SU-DHL-6 (cell line): ENCODE results near the gene CRCP.
"Not testable (repeated sequence)": the region's sequence is repeated elsewhere in the genome, so short reads cannot be mapped to it uniquely, and the experiment has no call there.

ENCODE experiments used
- H2AFZ ChIP-seq: fragments of 200-600 bp; sonication (generic); 2 replicates; pipeline ENCODE4 v1.6.1; 2014; ENCODE audit warnings: low read depth, mild to moderate bottlenecking, moderate library complexity, mixed read lengths, antibody characterized with exemption, low read length; ENCODE audit not compliant: severe bottlenecking
- H3F3A ChIP-seq: fragments of 200-600 bp; shearing (Covaris generic); 2 replicates; pipeline ENCODE4 v1.6.0; 2016; ENCODE audit warnings: antibody characterized with exemption, mild to moderate bottlenecking; ENCODE audit not compliant: insufficient read depth
- H3K27ac ChIP-seq: fragments of 200-600 bp; sonication (generic); 2 replicates; pipeline ENCODE4 v1.5.1; 2016; ENCODE audit warnings: low read depth, mild to moderate bottlenecking, low read length, moderate library complexity, mixed read lengths
- H3K27me3 ChIP-seq: fragments of 200-600 bp; sonication (generic), shearing (Covaris generic); 2 replicates; pipeline ENCODE4 v1.6.0; 2014; ENCODE audit warnings: mild to moderate bottlenecking, low read length
- H3K36me3 ChIP-seq: fragments of 200-600 bp; sonication (generic); 2 replicates; pipeline ENCODE4 v1.6.1; 2014; ENCODE audit warnings: mild to moderate bottlenecking, low read length, mixed read lengths
- H3K4me2 ChIP-seq: fragments of 300-600, 200-600 bp; shearing (Covaris generic), sonication (generic); 2 replicates; pipeline ENCODE4 v1.6.0; 2014; ENCODE audit warnings: low read length, low read depth, mild to moderate bottlenecking; ENCODE audit not compliant: poor library complexity, severe bottlenecking
- H3K4me3 ChIP-seq: fragments of 200-600 bp; sonication (generic); 2 replicates; pipeline ENCODE4 v1.5.1; 2014; ENCODE audit warnings: antibody characterized with exemption, low read length, mild to moderate bottlenecking, mixed read lengths; ENCODE audit not compliant: insufficient read depth, poor library complexity, severe bottlenecking
- H3K79me2 ChIP-seq: fragments of 200-600 bp; sonication (generic); 2 replicates; pipeline ENCODE4 v1.6.1; 2014; ENCODE audit warnings: mild to moderate bottlenecking, low read length, moderate library complexity; ENCODE audit not compliant: insufficient read depth
- H3K9ac ChIP-seq: fragments of 200-600 bp; sonication (generic); 2 replicates; pipeline ENCODE4 v1.7.0; 2014; ENCODE audit warnings: mild to moderate bottlenecking, low read length
- H3K9me2 ChIP-seq: fragments of 200-600 bp; sonication (generic); replicated peaks from 2 replicates; pipeline ENCODE4 v1.6.1; 2014; ENCODE audit warnings: low read length; ENCODE audit not compliant: insufficient read depth
- H3K9me3 ChIP-seq: fragments of 200-600 bp; sonication (generic); 2 replicates; pipeline ENCODE4 v1.6.1; 2014; ENCODE audit warnings: low read length, mixed read lengths; ENCODE audit not compliant: insufficient read depth
- H4K20me1 ChIP-seq: fragments of 200-600 bp; sonication (generic); 2 replicates; pipeline ENCODE4 v1.6.1; 2014; ENCODE audit warnings: low read depth, mild to moderate bottlenecking, antibody characterized with exemption, low read length, moderate library complexity, mixed read lengths
- EZH2phosphoT487 ChIP-seq: fragments of 200-600 bp; sonication (generic), shearing (Covaris generic); conservative IDR thresholded peaks from 2 replicates; pipeline ENCODE4 v1.6.1; 2018; ENCODE audit warnings: mild to moderate bottlenecking, antibody characterized with exemption, low read length, moderate library complexity, mixed read lengths
- TF ChIP-seq, protein P1 (sequence below): fragments of 200-600 bp; sonication (generic); IDR thresholded peaks from one replicate; pipeline ENCODE4 v1.5.1; 2017; ENCODE audit warnings: antibody characterized with exemption, mild to moderate bottlenecking, low read length, moderate library complexity; ENCODE audit not compliant: insufficient read depth, poor library complexity, severe bottlenecking

CRCP gene

DNA sequence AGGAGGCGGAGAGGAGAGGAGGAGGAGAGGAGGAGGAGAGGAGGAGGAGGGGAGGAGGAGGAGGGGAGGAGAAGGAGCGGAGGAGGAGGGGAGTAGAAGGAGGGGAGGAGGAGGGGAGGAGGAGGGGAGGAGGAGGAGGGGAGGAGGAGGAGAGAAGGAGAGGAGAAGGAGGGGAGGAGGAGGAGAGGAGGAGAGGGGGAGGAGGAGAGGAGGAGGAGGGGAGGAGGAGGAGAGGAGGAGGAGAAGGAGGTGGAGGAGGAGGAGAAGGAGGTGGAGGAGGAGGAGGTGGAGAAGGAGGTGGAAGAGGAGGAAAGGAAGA lies 15.5 kb upstream of the CRCP start:
- no peak for TF ChIP-seq EZH2phosphoT487
- TF ChIP-seq, protein P1, sequence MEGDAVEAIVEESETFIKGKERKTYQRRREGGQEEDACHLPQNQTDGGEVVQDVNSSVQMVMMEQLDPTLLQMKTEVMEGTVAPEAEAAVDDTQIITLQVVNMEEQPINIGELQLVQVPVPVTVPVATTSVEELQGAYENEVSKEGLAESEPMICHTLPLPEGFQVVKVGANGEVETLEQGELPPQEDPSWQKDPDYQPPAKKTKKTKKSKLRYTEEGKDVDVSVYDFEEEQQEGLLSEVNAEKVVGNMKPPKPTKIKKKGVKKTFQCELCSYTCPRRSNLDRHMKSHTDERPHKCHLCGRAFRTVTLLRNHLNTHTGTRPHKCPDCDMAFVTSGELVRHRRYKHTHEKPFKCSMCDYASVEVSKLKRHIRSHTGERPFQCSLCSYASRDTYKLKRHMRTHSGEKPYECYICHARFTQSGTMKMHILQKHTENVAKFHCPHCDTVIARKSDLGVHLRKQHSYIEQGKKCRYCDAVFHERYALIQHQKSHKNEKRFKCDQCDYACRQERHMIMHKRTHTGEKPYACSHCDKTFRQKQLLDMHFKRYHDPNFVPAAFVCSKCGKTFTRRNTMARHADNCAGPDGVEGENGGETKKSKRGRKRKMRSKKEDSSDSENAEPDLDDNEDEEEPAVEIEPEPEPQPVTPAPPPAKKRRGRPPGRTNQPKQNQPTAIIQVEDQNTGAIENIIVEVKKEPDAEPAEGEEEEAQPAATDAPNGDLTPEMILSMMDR: no peak
- Histone ChIP-seq H3K4me3 (no peak overlapping the region), H3K9ac (no peak overlapping the region), H2AFZ (peak overlapping the region; percentile 45), H3K79me2 (no peaks in the 10 kb centered on the region), H3K4me2 (no peak overlapping the region), H3K9me2 (no peaks in the 10 kb centered on the region), H4K20me1 (no peaks in the 10 kb centered on the region), H3K27me3 (no peaks in the 10 kb centered on the region), H3F3A (0 out of 2 replicates have a peak, but pooled peaks cover 4% of the 10 kb centered on the region), H3K27ac (no peak overlapping the region), H3K9me3 (no peaks in the 10 kb centered on the region), H3K36me3 (no peaks in the 10 kb centered on the region)

DNA sequence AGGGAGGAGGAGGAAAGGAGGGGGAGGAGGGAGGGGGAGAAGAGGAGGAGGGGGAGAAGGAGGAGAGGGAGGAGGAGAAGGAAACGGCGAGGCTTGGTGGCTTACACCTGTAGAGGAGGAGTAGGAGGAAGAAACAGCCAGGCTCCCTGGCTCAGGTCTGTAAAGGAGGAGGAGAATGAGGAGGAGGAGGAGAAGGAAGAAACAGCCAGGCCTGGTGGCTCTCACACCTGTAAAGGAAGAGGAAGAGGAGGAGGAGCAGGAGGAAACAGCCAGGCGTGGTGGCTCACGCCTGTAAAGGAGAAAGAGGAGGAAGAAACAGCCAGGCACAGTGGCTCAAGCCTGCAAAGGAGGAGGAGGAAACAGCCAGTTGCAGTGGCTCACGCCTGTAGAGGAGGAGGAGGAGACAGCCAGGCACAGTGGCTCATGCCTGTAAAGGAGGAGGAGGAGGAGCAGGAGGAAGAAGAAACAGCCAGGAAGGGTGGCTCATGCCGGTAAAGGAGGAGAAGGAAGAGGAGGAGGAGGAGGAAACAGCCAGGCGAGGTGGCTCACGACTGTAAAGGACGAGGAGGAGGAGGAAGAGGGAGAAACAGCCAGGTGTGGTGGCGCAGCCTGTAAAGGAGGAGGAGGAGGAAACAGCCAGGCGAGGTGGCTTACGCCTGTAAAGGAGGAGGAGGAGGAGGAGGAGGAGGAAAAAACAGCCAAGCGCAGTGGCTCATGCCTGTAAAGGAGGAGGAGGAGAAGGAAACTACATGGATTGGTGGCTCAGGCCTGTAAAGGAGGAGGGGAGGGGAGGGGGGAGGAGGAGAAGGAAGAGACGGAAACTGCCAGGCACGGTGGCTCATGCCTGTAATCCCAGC lies 14.9 kb upstream of the CRCP start:
- TF ChIP-seq, protein P1: no peak
- no peak for TF ChIP-seq EZH2phosphoT487
- Histone ChIP-seq H3K79me2 (no peaks in the 10 kb centered on the region), H3K36me3 (no peaks in the 10 kb centered on the region), H4K20me1 (no peaks in the 10 kb centered on the region), H3K27ac (no peak overlapping the region), H3K4me3 (no peak overlapping the region), H3K9me2 (no peaks in the 10 kb centered on the region), H3K27me3 (no peaks in the 10 kb centered on the region), H2AFZ (peak overlapping the region; percentile 45), H3K9me3 (no peaks in the 10 kb centered on the region), H3K9ac (peak overlapping the region; percentile 26; the same call in 1 of the 2 replicates), H3K4me2 (peak overlapping the region; percentile 38), H3F3A (0 out of 2 replicates have a peak, but pooled peaks cover 4% of the 10 kb centered on the region)

DNA sequence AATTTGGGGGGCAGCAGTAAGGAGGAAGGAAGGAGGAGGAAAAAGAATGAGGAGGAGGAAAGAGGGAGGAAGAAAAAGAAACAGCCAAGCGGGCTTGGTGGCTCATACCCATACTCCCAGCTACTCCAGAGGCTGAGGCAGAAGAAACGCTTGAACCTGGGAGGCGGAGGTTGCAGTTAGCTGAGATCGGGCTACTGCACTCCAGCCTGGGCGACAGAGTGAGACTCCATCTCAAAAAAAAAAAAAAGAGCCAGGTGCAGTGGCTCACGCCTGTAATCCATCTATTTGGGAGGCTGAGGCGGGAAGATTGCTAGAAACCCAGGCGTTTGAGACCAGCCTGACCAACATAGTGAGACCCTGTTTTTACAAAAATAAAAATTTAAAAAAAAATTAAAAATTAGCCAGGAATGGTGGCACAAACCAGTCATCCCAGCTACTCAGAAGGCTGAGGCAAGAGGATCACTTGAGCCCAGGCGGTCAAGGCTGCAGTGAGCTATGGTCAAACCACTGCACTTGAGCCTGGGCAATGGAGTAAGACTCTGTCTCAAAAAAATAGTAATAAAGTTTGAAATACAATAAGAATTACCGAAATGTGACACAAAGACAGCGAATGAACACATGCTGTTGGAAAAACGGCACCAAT lies 14.1 kb upstream of the CRCP start:
- H3K4me3 ChIP-seq: no peak overlapping the region
- no peak overlapping the region for H2AFZ ChIP-seq
- no peaks in the 10 kb centered on the region for H3K9me2 ChIP-seq
- H3K4me2 ChIP-seq: peak overlapping the region; percentile 38
- 0 out of 2 replicates have a peak, but pooled peaks cover 4% of the 10 kb centered on the region for H3F3A ChIP-seq
- H3K9me3 ChIP-seq: no peaks in the 10 kb centered on the region
- no peak for TF ChIP-seq EZH2phosphoT487
- TF ChIP-seq, protein P1: no peak
- H3K27me3 ChIP-seq: no peaks in the 10 kb centered on the region
- H4K20me1 ChIP-seq: no peaks in the 10 kb centered on the region
- no peak overlapping the region for H3K27ac ChIP-seq
- H3K36me3 ChIP-seq: no peaks in the 10 kb centered on the region
- 0 out of 2 replicates have a peak overlapping the region, but pooled peaks have one; percentile 26 for H3K9ac ChIP-seq
- H3K79me2 ChIP-seq: no peaks in the 10 kb centered on the region

DNA sequence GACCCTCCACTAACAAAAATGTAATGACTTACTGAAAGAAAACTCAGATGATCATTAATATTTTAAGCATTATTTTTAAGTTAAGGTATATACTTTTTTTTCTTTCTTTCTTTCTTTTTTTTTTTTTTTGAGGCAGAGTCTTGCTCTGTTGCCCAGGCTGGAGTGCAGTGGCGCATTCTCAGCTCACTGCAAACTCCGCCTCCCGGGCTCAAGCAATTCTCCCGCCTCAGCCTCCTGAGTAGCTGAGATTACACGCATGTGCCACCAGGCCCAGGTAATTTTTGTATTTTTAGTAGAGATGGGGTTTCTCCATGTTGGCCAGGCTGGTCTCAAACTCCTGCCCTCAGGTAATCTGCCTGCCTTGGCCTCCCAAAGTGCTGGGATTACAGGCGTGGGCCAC lies 12.5 kb upstream of the CRCP start:
- H3K9me2 ChIP-seq: not testable (repeated sequence)

DNA sequence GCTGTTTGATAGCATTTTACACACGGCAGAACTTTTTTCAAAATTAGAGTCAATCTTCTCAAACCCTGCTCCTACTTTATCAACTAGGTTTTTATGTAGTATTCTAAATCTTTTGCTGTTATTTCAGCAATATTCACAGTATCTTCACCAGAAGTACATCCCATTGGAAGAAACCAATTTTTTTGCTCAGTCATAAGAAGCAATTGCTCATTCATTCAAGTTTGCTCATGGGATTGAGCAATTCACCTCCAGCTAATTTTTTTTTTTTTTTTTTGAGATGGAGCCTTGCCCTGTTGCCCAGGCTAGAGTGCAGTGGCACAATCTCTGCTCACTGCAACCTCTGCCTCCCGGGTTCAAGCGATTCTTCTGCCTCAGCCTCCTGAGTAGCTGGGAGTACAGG lies 10.7 kb upstream of the CRCP start:
- not testable (repeated sequence) for H3F3A ChIP-seq, H3K79me2 ChIP-seq, H2AFZ ChIP-seq, H3K4me3 ChIP-seq, H3K9me2 ChIP-seq, H4K20me1 ChIP-seq, H3K4me2 ChIP-seq, H3K27ac ChIP-seq, H3K9ac ChIP-seq, H3K9me3 ChIP-seq, H3K27me3 ChIP-seq, H3K36me3 ChIP-seq

More for the DNA sequence above, 12.5 kb upstream of the CRCP start:
- H3K4me3 ChIP-seq, H3K79me2 ChIP-seq, H3K27ac ChIP-seq, H3K4me2 ChIP-seq, H4K20me1 ChIP-seq, H3F3A ChIP-seq, H3K36me3 ChIP-seq, H3K27me3 ChIP-seq, H2AFZ ChIP-seq, H3K9me3 ChIP-seq, H3K9ac ChIP-seq: not testable (repeated sequence)
